Activated CD4-positive, alpha-beta T cell treated with anti-CD3 and anti-CD28 coated beads for 36 hours (primary cell): ENCODE data around the gene DGKZ. TPM values are rescaled to one million over a fixed set of nuclear protein-coding genes. Genes with fewer than 3 reads are reported as not detected.

Experiments
- ATAC-seq: fragments of 200-7000 bp; cut with Tn5 transposase; one replicate; pipeline ENCODE4 v1.10.0; 2021; ENCODE audit warnings: mild to moderate bottlenecking, moderate library complexity
- CTCF ChIA-PET: fragments of 350-600 bp; sonication (Branson Sonifier 250); formaldehyde crosslinking; loops from one replicate; lab custom pipeline; 2021; ENCODE audit warnings: antibody characterized with exemption; lab: Charles Lee
- POLR2A ChIA-PET: fragments of 350-600 bp; sonication (Branson Sonifier 250); formaldehyde crosslinking; loops from one replicate; lab custom pipeline; 2021; ENCODE audit warnings: antibody characterized with exemption, inconsistent platforms; lab: Charles Lee
- DNase-seq: peaks from one replicate; pipeline ENCODE4 v3.0.0-alpha.2; 2020
- H3K27ac Mint-ChIP-seq: one replicate; pipeline ENCODE4 v1.8.0; 2021; ENCODE audit warnings: mixed read lengths
- H3K27me3 Mint-ChIP-seq: one replicate; pipeline ENCODE4 v1.8.0; 2021; ENCODE audit warnings: mixed read lengths
- H3K36me3 Mint-ChIP-seq: one replicate; pipeline ENCODE4 v1.8.0; 2021; ENCODE audit warnings: low read depth, mixed read lengths
- H3K4me1 Mint-ChIP-seq: one replicate; pipeline ENCODE4 v1.8.0; 2021; ENCODE audit warnings: mixed read lengths
- H3K4me3 Mint-ChIP-seq: one replicate; pipeline ENCODE4 v1.8.0; 2021; ENCODE audit warnings: mild to moderate bottlenecking, moderate library complexity, mixed read lengths
- H3K9me3 Mint-ChIP-seq: one replicate; pipeline ENCODE4 v1.8.0; 2021; ENCODE audit warnings: low read depth, mixed read lengths
- intact Hi-C, 2 experiments: fragments of 100-400 bp; cut with DNase I in 1 of 2; cut with micrococcal nuclease in 1 of 2; formaldehyde crosslinking; loops; one replicate each; pipeline versions ENCODE4 v1.14.2 to v1.15.1; 2022 to 2024; cut with DNase I, micrococcal nuclease
- total RNA-seq, 2 experiments: library from RNA; stranded (reverse); gene quantifications; one replicate each; pipeline ENCODE4 v1.2.3, GENCODE V29; 2021

The DGKZ gene
- total RNA-seq, 2 experiments from 2014 or later, result 87.6 to 101 TPM

DNA sequence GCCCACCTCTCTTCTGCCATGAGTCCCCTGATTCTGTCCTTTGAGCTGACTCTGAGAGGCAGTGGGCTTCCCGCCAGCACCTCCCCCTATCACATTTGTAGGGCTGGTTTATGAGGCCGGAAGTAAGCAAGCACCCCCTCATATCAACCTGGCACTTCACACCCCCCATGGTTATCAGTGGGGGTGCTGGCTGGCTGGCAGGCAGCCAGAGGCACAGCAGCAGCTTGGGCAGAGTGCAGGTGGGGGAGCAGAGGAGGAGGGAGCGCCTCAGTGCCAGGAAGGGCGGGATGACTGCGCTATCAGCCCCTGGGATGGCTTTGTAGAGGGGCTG lies 67.2 kb downstream of the DGKZ start:
- ChIA-PET POLR2A (no interaction called here), CTCF (interaction anchor here (0.9 to 1.3 kb wide), 3 partner anchors 14 to 356 kb away, joined by 3 read pairs; no protein-coding TSS in a partner anchor)
- Mint-ChIP-seq H3K27me3 (no peaks in the 10 kb centered on the region), H3K4me3 (no peak overlapping the region), H3K36me3 (peaks cover 22% of the 10 kb centered on the region), H3K4me1 (peaks cover 16% of the 10 kb centered on the region), H3K9me3 (no peaks in the 10 kb centered on the region), H3K27ac (no peak overlapping the region)
- intact Hi-C loops, result no loop called here
- DNase-seq (no peak), ATAC-seq (no peak)

GRCh38 chr11:46414879-46415278 lies 67.6 kb downstream of the DGKZ start:
- Mint-ChIP-seq H3K4me3 (no peak overlapping the region), H3K27ac (no peak overlapping the region), H3K36me3 (peaks cover 22% of the 10 kb centered on the region), H3K4me1 (peaks cover 16% of the 10 kb centered on the region), H3K9me3 (no peaks in the 10 kb centered on the region), H3K27me3 (no peaks in the 10 kb centered on the region)
- intact Hi-C loops, result no loop called here
- ChIA-PET POLR2A (no interaction called here), CTCF (interaction anchor here (0.9 kb wide), 1 partner anchor 15 kb away, joined by 3 read pairs; no protein-coding TSS in a partner anchor)
- no peak for DNase-seq
- no peak for ATAC-seq

DNA sequence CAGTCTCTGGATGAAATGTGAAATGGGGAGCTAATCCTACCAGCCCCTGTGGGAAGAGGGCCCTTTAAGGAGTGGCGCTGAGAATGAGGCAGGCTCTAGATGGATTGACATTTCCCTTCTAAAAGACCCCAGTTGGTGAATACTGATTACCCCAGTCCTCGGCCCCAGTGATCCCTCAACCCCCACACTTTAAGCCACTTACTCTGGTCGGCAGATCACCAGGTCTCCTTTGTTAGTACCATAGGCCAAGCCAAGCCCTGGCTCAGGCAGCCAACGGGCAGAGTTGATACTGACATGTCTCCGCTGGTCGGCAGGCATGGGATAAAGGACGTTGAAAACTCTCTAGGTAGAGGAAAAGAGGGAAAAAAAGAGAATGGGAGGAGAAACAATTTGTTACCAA lies 70.4 kb downstream of the DGKZ start:
- no peak overlapping the region for H3K4me3 Mint-ChIP-seq

DNA sequence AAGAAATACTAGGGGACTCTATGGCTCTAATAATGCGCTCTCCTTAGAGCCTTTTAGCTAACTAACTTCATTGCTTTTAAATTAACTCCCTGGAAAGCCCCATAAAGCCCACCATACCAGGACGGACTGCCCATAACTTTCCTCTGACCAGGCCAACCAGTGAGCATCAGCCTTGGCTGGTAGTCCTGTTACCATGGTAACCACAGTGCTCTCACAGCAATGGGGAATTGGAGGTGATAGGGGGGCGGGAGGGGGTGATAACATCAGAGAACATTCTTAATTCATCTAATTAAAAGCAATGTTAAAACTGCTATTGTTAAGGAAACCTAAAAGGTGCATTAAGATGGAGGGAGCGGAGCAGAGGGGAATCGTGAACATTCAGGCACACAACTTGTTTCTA lies 71.5 kb downstream of the DGKZ start:
- Mint-ChIP-seq H3K4me1 (peaks cover 16% of the 10 kb centered on the region), H3K27ac (no peak overlapping the region), H3K27me3 (no peaks in the 10 kb centered on the region), H3K9me3 (no peaks in the 10 kb centered on the region), H3K4me3 (no peak overlapping the region), H3K36me3 (peaks cover 34% of the 10 kb centered on the region)
- ATAC-seq (no peak), DNase-seq (no peak)
- CTCF ChIA-PET, result interaction anchor here (0.6 kb wide), 1 partner anchor 107 kb away, joined by 5 read pairs; no protein-coding TSS in a partner anchor
- POLR2A ChIA-PET, result no interaction called here
- intact Hi-C loops, result no loop called here

More for the DNA sequence above, 70.4 kb downstream of the DGKZ start:
- Mint-ChIP-seq H3K27me3 (no peaks in the 10 kb centered on the region), H3K27ac (no peak overlapping the region), H3K4me1 (peaks cover 16% of the 10 kb centered on the region), H3K9me3 (no peaks in the 10 kb centered on the region), H3K36me3 (peaks cover 30% of the 10 kb centered on the region)
- intact Hi-C loops, result no loop called here
- ATAC-seq, result no peak
- DNase-seq, result no peak
- CTCF ChIA-PET, result interaction anchor here (0.7 to 0.9 kb wide), 2 partner anchors 29 to 153 kb away, joined by 3 read pairs; no protein-coding TSS in a partner anchor
- POLR2A ChIA-PET, result no interaction called here

DNA sequence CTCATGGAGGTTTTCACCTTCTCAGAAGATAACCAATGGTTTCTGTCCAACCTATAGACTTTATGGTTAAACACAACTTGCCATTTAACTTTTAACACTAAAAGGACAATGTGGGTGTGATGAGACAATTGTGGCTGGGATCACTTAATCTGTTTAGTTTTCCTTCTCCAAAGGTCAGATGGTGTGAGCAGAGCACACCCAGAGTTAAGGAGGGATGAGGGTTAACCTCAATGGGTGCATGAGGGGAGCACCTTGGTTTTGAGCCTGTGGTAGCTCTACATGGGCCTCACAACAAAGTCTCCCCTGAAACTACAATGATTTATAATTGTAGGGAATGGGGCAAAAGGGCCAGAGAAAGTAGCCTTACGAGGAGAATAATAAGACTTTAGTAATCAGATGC lies 73.2 kb downstream of the DGKZ start:
- Mint-ChIP-seq H3K27ac (no peak overlapping the region), H3K27me3 (no peaks in the 10 kb centered on the region), H3K9me3 (no peaks in the 10 kb centered on the region), H3K36me3 (peaks cover 26% of the 10 kb centered on the region), H3K4me1 (peaks cover 3% of the 10 kb centered on the region), H3K4me3 (no peak overlapping the region)
- intact Hi-C loops, result no loop called here
- DNase-seq (no peak), ATAC-seq (no peak)
- POLR2A ChIA-PET, result no interaction called here
- CTCF ChIA-PET, result no interaction called here

- Mint-ChIP-seq H3K27me3 (no peaks in the 10 kb centered on the region), H3K27ac (no peak overlapping the region), H3K4me3 (no peak overlapping the region), H3K36me3 (peaks cover 21% of the 10 kb centered on the region), H3K4me1 (no peaks in the 10 kb centered on the region), H3K9me3 (no peaks in the 10 kb centered on the region)
- POLR2A ChIA-PET, result no interaction called here
- intact Hi-C loops, result no loop called here
- CTCF ChIA-PET, result no interaction called here
- no peak for ATAC-seq
- no peak for DNase-seq
These were observed 74.1 kb downstream of the DGKZ start for GRCh38 chr11:46421257-46421880.

DNA sequence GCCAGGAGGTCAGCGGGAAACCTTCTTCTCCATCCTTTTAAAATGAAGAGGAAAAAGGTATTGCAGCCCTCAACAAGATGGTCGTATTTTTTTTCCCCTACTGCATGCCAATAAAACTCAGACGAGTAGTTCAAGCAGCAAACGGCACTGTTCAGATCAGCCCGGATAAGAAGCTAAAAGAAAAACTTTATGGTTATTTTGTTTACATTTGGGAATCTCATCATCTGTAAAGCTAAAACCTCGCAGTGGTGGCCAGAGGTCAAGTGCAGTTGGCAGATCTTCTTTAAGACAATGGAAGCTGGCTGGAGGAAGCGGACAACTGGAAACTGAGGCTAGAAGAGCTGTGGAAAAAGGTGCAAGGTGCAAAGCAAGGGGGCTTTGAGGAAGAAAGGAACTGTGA lies 75.3 kb downstream of the DGKZ start:
- peaks cover 18% of the 10 kb centered on the region for H3K36me3 Mint-ChIP-seq
- no peaks in the 10 kb centered on the region for H3K27me3 Mint-ChIP-seq
- intact Hi-C loops, result no loop called here

GRCh38 chr11:46426233-46426991 lies 79.1 kb downstream of the DGKZ start:
- POLR2A ChIA-PET, result no interaction called here
- no peak for DNase-seq
- H3K36me3 Mint-ChIP-seq, result peaks cover 24% of the 10 kb centered on the region

More for the DNA sequence above, 75.3 kb downstream of the DGKZ start:
- H3K27ac Mint-ChIP-seq, result no peak overlapping the region
- DNase-seq (no peak), ATAC-seq (no peak)
- H3K4me1 Mint-ChIP-seq, result no peaks in the 10 kb centered on the region
- H3K9me3 Mint-ChIP-seq, result no peaks in the 10 kb centered on the region
- POLR2A ChIA-PET, result no interaction called here
- H3K4me3 Mint-ChIP-seq, result no peak overlapping the region
- CTCF ChIA-PET, result no interaction called here

GRCh38 chr11:46427364-46427763 lies 80.1 kb downstream of the DGKZ start:
- H3K27ac Mint-ChIP-seq, result no peak overlapping the region
- H3K4me1 Mint-ChIP-seq, result no peaks in the 10 kb centered on the region
- ATAC-seq, result no peak
- H3K36me3 Mint-ChIP-seq, result peaks cover 29% of the 10 kb centered on the region
- no peaks in the 10 kb centered on the region for H3K9me3 Mint-ChIP-seq
- ChIA-PET POLR2A (interaction anchor here (0.6 kb wide), 1 partner anchor 242 kb away, joined by 3 read pairs; no protein-coding TSS in a partner anchor), CTCF (no interaction called here)
- intact Hi-C loops, result no loop called here
- no peak overlapping the region for H3K4me3 Mint-ChIP-seq
- no peak for DNase-seq
- H3K27me3 Mint-ChIP-seq, result no peaks in the 10 kb centered on the region

More at GRCh38 chr11:46426233-46426991, 79.1 kb downstream of the DGKZ start:
- no peak for ATAC-seq
- Mint-ChIP-seq H3K27me3 (no peaks in the 10 kb centered on the region), H3K4me3 (no peak overlapping the region), H3K27ac (no peak overlapping the region), H3K9me3 (no peaks in the 10 kb centered on the region), H3K4me1 (no peaks in the 10 kb centered on the region)
- CTCF ChIA-PET, result no interaction called here
- intact Hi-C loops, result no loop called here

DNA sequence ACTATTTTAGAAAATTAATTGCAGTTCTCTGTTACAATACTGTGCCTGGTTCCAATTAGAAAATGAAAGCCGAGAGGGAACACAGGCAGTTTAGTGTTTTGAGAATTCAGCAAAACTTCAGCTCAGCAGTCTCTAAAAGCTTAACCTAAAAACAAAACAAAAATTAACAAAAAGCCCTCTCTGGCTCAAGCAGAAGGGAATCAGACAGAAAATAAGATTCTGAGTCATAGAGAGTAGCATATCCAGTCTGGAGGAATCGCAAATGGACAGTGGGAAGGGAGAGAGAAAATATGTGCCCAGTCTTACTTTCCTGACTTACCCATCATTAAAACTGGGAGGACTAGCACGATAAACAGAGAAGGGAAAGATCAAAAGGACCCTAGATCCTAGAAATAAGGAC lies 82.5 kb downstream of the DGKZ start:
- Mint-ChIP-seq H3K36me3 (peaks cover 37% of the 10 kb centered on the region), H3K27me3 (no peaks in the 10 kb centered on the region), H3K4me3 (no peak overlapping the region), H3K9me3 (no peaks in the 10 kb centered on the region), H3K27ac (no peak overlapping the region), H3K4me1 (no peaks in the 10 kb centered on the region)
- DNase-seq (no peak), ATAC-seq (no peak)
- ChIA-PET POLR2A (no interaction called here), CTCF (interaction anchor here (0.7 to 0.8 kb wide), 2 partner anchors 13 to 29 kb away, joined by 3 read pairs; no protein-coding TSS in a partner anchor)
- intact Hi-C loops, result no loop called here
